Glomerular endothelial cell (primary cell): ENCODE data around the gene AGRP. TPM values are rescaled to one million over a fixed set of nuclear protein-coding genes. Genes with fewer than 3 reads are reported as not detected.

ENCODE experiments used
- total RNA-seq: library from RNA; depleted of rRNA; stranded (reverse); fragments of >200 nt; gene quantifications from 2 replicates; pipeline ENCODE4 v1.2.3, GENCODE V29; 2015

AGRP gene
- total RNA-seq, 1 donor from 2014 or later, result not detected

Other genes starting within 250 kb of the AGRP start
- 47.3 and 47.5 TPM in 2 replicates for gene FHOD1, start 236.1 kb downstream of the AGRP start, total RNA-seq
- gene SLC9A5, start 234.6 kb downstream of the AGRP start, total RNA-seq, result 0.82 and 2.3 TPM in 2 replicates
- gene PLEKHG4, start 204.0 kb downstream of the AGRP start, total RNA-seq, result 15.4 and 22.4 TPM in 2 replicates
- gene KCTD19, start 156.8 kb downstream of the AGRP start, total RNA-seq, result 0.23 TPM in 1 of 2 replicates, not detected in the other
- gene LRRC36, start 156.7 kb downstream of the AGRP start, total RNA-seq, result 1.2 and 1.4 TPM in 2 replicates
- gene TPPP3, start 90.0 kb downstream of the AGRP start, total RNA-seq, result 3.2 TPM in 1 of 2 replicates, not detected in the other
- gene ZDHHC1, start 67.1 kb downstream of the AGRP start, total RNA-seq, result 18.3 and 23.7 TPM in 2 replicates
- gene HSD11B2, start 52.4 kb downstream of the AGRP start, total RNA-seq, result not detected in 2 replicates
- gene ATP6V0D1, start 2.4 kb downstream of the AGRP start, total RNA-seq, result 158 and 218 TPM in 2 replicates
- 132 and 181 TPM in 2 replicates for gene RIPOR1, start 45.3 kb upstream of the AGRP start, total RNA-seq
- gene CTCF, start 79.0 kb upstream of the AGRP start, total RNA-seq, result 27.7 and 34.2 TPM in 2 replicates
- 0.63 and 3.3 TPM in 2 replicates for gene CARMIL2, start 161.6 kb upstream of the AGRP start, total RNA-seq
- gene ACD, start 176.7 kb upstream of the AGRP start, total RNA-seq, result 23.3 and 24.1 TPM in 2 replicates
- 0.82 and 1.9 TPM in 2 replicates for gene PARD6A, start 177.4 kb upstream of the AGRP start, total RNA-seq
- gene ENKD1, start 183.2 kb upstream of the AGRP start, total RNA-seq, result 20.5 and 25.9 TPM in 2 replicates
- gene C16orf86, start 183.3 kb upstream of the AGRP start, total RNA-seq, result 3.9 and 4.9 TPM in 2 replicates
- 31.5 and 35.7 TPM in 2 replicates for gene GFOD2, start 235.8 kb upstream of the AGRP start, total RNA-seq